ENCODE results near the gene NFYB.
A peak's percentile ranks its signal among the peaks of the same experiment; 100 is the strongest.
"Not testable (repeated sequence)": the region's sequence is repeated elsewhere in the genome, so short reads cannot be mapped to it uniquely, and the experiment has no call there.

NFYB gene

GRCh38 chr12:104115587-104115975 lies 22.4 kb downstream of the NFYB start:
- TF ChIP-seq, protein P1, sequence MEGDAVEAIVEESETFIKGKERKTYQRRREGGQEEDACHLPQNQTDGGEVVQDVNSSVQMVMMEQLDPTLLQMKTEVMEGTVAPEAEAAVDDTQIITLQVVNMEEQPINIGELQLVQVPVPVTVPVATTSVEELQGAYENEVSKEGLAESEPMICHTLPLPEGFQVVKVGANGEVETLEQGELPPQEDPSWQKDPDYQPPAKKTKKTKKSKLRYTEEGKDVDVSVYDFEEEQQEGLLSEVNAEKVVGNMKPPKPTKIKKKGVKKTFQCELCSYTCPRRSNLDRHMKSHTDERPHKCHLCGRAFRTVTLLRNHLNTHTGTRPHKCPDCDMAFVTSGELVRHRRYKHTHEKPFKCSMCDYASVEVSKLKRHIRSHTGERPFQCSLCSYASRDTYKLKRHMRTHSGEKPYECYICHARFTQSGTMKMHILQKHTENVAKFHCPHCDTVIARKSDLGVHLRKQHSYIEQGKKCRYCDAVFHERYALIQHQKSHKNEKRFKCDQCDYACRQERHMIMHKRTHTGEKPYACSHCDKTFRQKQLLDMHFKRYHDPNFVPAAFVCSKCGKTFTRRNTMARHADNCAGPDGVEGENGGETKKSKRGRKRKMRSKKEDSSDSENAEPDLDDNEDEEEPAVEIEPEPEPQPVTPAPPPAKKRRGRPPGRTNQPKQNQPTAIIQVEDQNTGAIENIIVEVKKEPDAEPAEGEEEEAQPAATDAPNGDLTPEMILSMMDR (IDR thresholded peaks at IDR 0.05; ENCODE audit: insufficient read depth, low read length, missing control alignments) = no peak
- CTCF ChIA-PET = interaction anchor here (0.8 kb wide), 1 partner anchor 8 kb away, joined by 3 read pairs; no protein-coding TSS in a partner anchor
- POLR2A ChIA-PET = no interaction called here
- H3K4me3 ChIP-seq (ENCODE audit: low read depth, low read length) = no peak overlapping the region
- no peak for DNase-seq (ENCODE audit: low read depth, low spot score)

- POLR2A ChIA-PET; CTCF ChIA-PET; DNase-seq (ENCODE audit: low read depth, low spot score); H3K4me3 ChIP-seq (ENCODE audit: low read depth, low read length): not testable (repeated sequence)
These were observed 23.0 kb downstream of the NFYB start for GRCh38 chr12:104114834-104115586.

DNA sequence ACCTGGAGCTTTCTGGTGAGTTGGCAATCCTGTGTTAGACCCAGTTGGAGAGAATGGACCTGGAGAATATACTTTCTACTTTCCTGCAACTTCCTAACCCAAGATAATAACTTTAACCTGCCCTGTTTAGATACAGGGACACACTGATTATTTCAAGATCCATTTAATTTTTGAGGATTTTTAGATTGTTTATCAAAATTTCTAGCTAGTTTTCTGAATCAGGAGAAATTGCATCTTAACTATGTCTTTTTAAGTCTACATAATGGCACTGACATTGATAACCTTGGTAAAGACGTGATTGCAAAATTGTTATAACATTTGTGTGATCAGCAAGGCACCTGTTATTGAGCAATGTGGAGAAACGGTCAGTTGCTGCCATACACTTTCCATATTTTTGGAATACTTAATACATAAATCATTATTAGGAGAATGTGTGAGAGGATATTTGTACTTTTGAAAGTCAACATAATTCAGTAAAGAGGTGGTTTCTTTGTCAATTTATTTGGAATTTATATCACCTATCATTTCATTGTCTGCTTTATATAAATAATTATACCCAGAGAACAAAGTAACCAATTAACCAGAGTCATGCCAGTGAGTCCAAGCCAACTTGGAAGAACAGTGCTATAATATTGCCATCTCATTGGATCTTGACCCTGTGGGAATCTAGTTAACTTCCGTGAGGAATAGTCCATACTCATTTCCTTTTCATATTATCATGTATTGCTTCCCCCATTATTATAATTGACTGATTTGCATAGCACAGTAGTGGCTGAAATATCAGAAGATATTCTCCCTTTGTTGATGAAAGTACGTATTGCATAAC lies 28.4 kb downstream of the NFYB start:
- CTCF ChIA-PET = interaction anchor here (0.7 to 6.5 kb wide), 43 partner anchors 11 to 232 kb away, joined by 3 to 93 read pairs (median 5); partner anchors contain the start of genes HCFC2, NFYB and TDG
- POLR2A ChIA-PET = interaction anchor here (0.5 to 1.2 kb wide), 3 partner anchors 12 to 171 kb away, joined by 3 to 5 read pairs (median 3); partner anchors contain the start of gene NFYB
- DNase-seq (ENCODE audit: low read depth, low spot score) = no peak
- H3K4me3 ChIP-seq (ENCODE audit: low read depth, low read length) = no peak overlapping the region
- TF ChIP-seq, protein P1 (IDR thresholded peaks at IDR 0.05; ENCODE audit: insufficient read depth, low read length, missing control alignments) = no peak

GRCh38 chr12:104108755-104109445 lies 29.1 kb downstream of the NFYB start:
- ChIA-PET POLR2A (interaction anchor here (0.5 to 1.2 kb wide), 3 partner anchors 11 to 171 kb away, joined by 3 to 5 read pairs (median 3); partner anchors contain the start of gene NFYB), CTCF (interaction anchor here (0.8 to 6.5 kb wide), 41 partner anchors 10 to 231 kb away, joined by 3 to 93 read pairs (median 6); partner anchors contain the start of genes HCFC2, NFYB and TDG)
- TF ChIP-seq, protein P1 (IDR thresholded peaks at IDR 0.05; ENCODE audit: insufficient read depth, low read length, missing control alignments) = peak; percentile 90
- H3K4me3 ChIP-seq (ENCODE audit: low read depth, low read length) = no peak overlapping the region
- peak; percentile 55 for DNase-seq (ENCODE audit: low read depth, low spot score)

DNA sequence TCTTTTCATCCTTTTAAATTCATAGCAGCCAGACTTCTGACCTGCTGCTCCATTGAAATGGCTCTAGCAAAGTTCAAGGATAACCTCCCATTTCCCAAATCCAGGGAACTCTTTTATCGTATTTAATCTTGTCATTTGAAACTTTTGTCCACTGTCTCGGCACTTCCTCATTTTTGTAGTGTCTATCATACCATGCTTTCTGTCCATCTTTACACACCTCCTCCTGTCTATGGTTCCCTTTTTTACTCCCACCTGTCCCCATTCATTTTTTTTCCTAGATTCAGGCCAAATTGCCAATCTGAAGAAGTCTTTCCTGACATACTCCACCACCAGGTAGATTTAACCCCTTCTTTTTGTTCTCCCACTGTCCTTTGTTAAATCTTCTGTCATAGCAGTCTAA lies 31.0 kb downstream of the NFYB start:
- no peak for DNase-seq (ENCODE audit: low read depth, low spot score)
- TF ChIP-seq, protein P1 (IDR thresholded peaks at IDR 0.05; ENCODE audit: insufficient read depth, low read length, missing control alignments) = no peak
- H3K4me3 ChIP-seq (ENCODE audit: low read depth, low read length) = no peak overlapping the region
- CTCF ChIA-PET = interaction anchor here (0.7 to 6.5 kb wide), 7 partner anchors 8 to 229 kb away, joined by 3 to 93 read pairs (median 31); no protein-coding TSS in a partner anchor
- POLR2A ChIA-PET = no interaction called here

- ChIA-PET CTCF (interaction anchor here (0.7 to 1.3 kb wide), 3 partner anchors 8 to 221 kb away, joined by 3 to 5 read pairs (median 5); no protein-coding TSS in a partner anchor), POLR2A (no interaction called here)
- DNase-seq (ENCODE audit: low read depth, low spot score) = no peak
These were observed 32.5 kb downstream of the NFYB start for GRCh38 chr12:104105461-104105860.

More at GRCh38 chr12:104105461-104105860, 32.5 kb downstream of the NFYB start:
- H3K4me3 ChIP-seq (ENCODE audit: low read depth, low read length) = no peak overlapping the region
- TF ChIP-seq, protein P1 (IDR thresholded peaks at IDR 0.05; ENCODE audit: insufficient read depth, low read length, missing control alignments) = no peak
